ENCODE measurements around the gene LDLRAD4.

Gene LDLRAD4

GRCh38 chr18:13499803-13500202 lies 281.2 kb downstream of the LDLRAD4 start:
- no peak for DNase-seq (ENCODE audit: low read depth in 1 of 2, low spot score in 1 of 2)

GRCh38 chr18:13500227-13500865 lies 281.8 kb downstream of the LDLRAD4 start:
- DNase-seq (ENCODE audit: low read depth in 1 of 2, low spot score in 1 of 2): no peak

- no peak for DNase-seq (ENCODE audit: low read depth in 1 of 2, low spot score in 1 of 2)
These were observed 282.4 kb downstream of the LDLRAD4 start for GRCh38 chr18:13500869-13501542.

GRCh38 chr18:13501543-13501887 lies 283.0 kb downstream of the LDLRAD4 start:
- no peak for DNase-seq (ENCODE audit: low read depth in 1 of 2, low spot score in 1 of 2)

DNA sequence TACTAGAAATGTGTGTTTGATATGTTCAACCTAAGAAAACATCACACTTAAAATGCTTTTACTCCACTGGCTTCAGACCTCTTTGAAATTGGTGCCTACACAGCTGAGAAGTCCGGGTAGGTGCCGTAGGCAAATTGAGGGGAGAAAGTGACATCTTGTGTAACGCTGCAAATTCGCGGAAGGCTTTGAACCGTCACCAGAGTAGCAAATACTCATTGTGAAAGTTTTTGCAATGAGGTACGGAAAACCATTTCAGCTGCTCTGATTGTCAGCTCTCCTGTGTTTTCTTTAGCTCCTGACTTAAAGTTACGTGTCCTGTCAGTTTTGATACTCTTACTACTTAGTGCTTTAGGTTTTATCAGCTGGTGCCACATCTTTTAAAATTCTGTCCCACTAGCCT lies 283.3 kb downstream of the LDLRAD4 start:
- peak in 1 of 2 donors; percentile 9 for DNase-seq (ENCODE audit: low read depth in 1 of 2, low spot score in 1 of 2)

- no peak for DNase-seq (ENCODE audit: low read depth in 1 of 2, low spot score in 1 of 2)
These were observed 284.0 kb downstream of the LDLRAD4 start for GRCh38 chr18:13502585-13502984.

DNA sequence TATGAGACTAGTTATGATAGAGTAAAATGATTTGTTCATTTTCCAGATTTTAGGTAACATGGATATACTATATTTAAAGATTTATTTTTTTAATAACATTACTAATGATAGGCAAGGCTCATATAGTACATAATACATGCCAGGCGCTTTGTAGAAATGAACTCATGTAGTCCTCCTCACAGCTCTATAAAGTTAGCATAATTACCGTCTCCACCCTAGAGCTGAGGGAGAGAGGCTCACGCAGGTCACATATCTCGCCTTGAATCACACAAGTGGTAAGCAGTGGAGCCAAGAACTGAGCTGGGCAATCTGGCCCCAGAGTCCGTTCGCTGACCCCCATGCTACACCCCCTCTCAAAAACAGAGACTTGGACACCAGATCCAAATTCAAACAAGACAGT lies 285.3 kb downstream of the LDLRAD4 start:
- DNase-seq (ENCODE audit: low read depth in 1 of 2, low spot score in 1 of 2): no peak

- no peak for DNase-seq (ENCODE audit: low read depth in 1 of 2, low spot score in 1 of 2)
These were observed 287.3 kb downstream of the LDLRAD4 start for GRCh38 chr18:13505780-13506345.

GRCh38 chr18:13510594-13510993 lies 292.0 kb downstream of the LDLRAD4 start:
- DNase-seq (ENCODE audit: low read depth in 1 of 2, low spot score in 1 of 2): no peak

- DNase-seq (ENCODE audit: low read depth in 1 of 2, low spot score in 1 of 2): no peak
These were observed 293.5 kb downstream of the LDLRAD4 start for GRCh38 chr18:13511961-13512577.

DNA sequence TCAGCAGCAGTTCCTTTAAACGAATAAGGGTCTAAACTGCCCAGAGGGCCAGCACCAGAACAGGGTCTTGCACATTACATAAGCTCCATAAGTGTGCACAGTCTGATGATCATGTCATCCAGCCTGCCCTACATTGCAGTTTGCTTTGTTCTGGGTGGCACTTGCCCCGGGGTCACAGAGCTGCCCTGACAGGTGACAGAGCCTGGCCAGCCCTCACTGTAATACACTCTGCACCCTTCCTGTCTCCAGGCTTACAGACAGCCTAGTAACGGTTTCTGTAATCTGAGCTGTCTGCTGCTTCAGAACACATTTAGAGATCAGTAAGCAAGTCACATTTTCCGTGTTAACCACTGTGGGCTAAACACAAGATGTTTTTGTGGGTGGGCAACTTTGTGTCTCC lies 294.5 kb downstream of the LDLRAD4 start:
- no peak for DNase-seq (ENCODE audit: low read depth in 1 of 2, low spot score in 1 of 2)

GRCh38 chr18:13513481-13513880 lies 294.9 kb downstream of the LDLRAD4 start:
- no peak for DNase-seq (ENCODE audit: low read depth in 1 of 2, low spot score in 1 of 2)

- DNase-seq (ENCODE audit: low read depth in 1 of 2, low spot score in 1 of 2): no peak
These were observed 296.0 kb downstream of the LDLRAD4 start for GRCh38 chr18:13514558-13514957.

- no peak for DNase-seq (ENCODE audit: low read depth in 1 of 2, low spot score in 1 of 2)
These were observed 298.3 kb downstream of the LDLRAD4 start for GRCh38 chr18:13516855-13517254.

DNA sequence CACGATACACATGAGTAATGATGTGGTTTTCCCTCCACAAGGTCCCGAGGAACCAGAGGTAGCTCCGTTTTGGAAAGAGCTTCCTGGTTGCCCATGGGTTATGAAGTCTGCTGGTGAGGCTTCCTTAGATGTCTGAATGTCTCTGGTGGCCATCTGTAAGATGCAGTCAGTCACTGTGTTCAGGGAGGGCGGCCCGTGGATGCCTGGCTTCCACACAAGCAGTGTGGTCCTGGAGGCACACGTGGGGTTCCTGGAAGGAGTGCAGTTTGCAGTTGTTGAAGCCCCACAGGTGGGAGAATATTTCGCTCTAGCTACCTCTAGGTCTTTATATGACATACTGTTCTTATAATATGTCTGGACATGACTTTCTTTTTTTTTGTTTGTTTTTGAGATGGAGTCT lies 298.8 kb downstream of the LDLRAD4 start:
- no peak for DNase-seq (ENCODE audit: low read depth in 1 of 2, low spot score in 1 of 2)

- DNase-seq (ENCODE audit: low read depth in 1 of 2, low spot score in 1 of 2): no peak
These were observed 299.8 kb downstream of the LDLRAD4 start for GRCh38 chr18:13518382-13518781.

GRCh38 chr18:13520306-13520705 lies 301.7 kb downstream of the LDLRAD4 start:
- DNase-seq (ENCODE audit: low read depth in 1 of 2, low spot score in 1 of 2): no peak

- no peak for DNase-seq (ENCODE audit: low read depth in 1 of 2, low spot score in 1 of 2)
These were observed 302.2 kb downstream of the LDLRAD4 start for GRCh38 chr18:13520741-13521140.

GRCh38 chr18:13521418-13521817 lies 302.9 kb downstream of the LDLRAD4 start:
- no peak for DNase-seq (ENCODE audit: low read depth in 1 of 2, low spot score in 1 of 2)

DNA sequence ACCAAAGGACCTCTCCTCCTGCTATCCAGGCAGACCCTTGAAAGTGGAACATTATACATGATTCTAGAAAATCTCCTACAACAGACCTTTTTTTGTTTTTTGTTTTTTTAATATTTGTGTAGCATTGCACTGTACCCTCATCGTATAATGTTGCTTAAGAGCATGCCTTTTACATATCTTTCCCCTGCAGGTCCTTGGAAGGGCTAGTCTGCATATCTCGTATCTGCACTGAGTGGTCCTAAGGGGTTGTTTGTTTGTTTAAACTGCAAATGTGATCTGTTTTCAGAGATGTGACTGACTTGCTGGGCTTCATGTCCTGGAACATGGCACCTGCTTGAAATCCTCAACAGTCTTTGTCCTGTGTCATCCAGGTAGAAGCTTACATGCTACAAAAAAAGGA lies 303.7 kb downstream of the LDLRAD4 start:
- no peak for DNase-seq (ENCODE audit: low read depth in 1 of 2, low spot score in 1 of 2)

DNA sequence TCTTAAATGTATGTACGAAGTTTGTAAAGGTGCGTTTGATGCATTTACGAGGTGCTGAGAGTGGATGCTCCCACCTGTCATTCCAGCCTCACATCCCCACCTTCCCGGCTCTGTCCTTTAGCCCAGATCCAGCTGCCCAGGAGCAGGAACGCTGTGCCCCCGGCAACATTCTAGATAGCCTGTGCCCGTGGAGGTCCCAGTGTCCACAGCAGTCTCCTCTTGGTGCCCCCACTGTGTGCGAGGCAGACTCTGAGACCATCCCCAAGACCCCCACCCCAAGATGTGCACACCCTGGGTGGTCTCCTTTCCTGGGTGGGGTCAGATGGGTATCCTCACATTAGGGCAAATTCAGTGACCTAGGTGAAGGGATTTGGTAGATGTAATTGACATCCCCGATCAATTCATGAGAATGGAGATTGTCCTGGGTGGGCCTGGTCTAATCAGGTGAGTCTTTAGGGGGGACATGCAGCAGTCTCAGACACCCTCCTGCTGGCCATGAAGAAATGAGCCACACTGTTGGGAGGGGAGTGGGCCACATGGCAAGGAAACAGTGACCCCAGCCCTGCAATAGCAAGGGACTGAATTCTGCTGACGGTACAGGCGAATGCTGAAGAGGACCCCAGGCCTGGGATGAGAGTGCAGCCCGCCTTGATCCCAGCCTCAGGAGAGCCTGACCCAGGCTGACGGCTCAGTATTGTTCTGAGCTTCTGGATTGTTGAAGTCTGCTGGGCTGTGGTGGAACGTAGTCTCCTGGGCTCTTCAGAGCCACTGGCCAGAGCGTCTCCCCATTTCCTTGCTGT lies 304.5 kb downstream of the LDLRAD4 start:
- no peak for DNase-seq (ENCODE audit: low read depth in 1 of 2, low spot score in 1 of 2)

DNA sequence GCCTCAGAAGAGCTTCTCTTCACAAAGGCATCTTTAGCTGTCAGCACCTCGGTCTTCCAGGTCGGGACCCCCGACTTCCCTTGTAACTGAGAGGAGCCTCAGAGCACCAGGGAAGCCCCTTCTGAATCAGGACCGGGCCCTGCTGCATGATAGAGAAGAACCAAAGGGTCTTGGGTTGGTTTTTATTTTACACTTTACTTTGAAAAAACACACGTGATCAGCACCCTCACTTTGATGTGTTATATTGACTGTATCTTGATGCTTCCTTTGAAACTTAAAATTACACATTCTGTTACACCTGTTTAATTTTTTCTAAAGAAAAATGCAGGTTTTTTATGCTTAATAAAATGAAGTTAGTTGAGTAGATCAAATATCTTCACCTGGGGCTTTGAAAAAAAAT lies 305.5 kb downstream of the LDLRAD4 start:
- DNase-seq (ENCODE audit: low read depth in 1 of 2, low spot score in 1 of 2): no peak
